ENCODE results near the gene MIEN1.
"Not testable (repeated sequence)": the region's sequence is repeated elsewhere in the genome, so short reads cannot be mapped to it uniquely, and the experiment has no call there.

MIEN1 gene

GRCh38 chr17:39755554-39756379 lies 25.4 kb upstream of the MIEN1 start:
- no peak for DNase-seq (ENCODE audit: low spot score)

- no peak for DNase-seq (ENCODE audit: low spot score)
Measured at GRCh38 chr17:39754958-39755553, 24.7 kb upstream of the MIEN1 start.

- peak; percentile 75 for DNase-seq (ENCODE audit: low spot score)
Measured at GRCh38 chr17:39754161-39754957, 24.0 kb upstream of the MIEN1 start.

GRCh38 chr17:39753514-39754160 lies 23.3 kb upstream of the MIEN1 start:
- no peak for DNase-seq (ENCODE audit: low spot score)

GRCh38 chr17:39752241-39752881 lies 22.0 kb upstream of the MIEN1 start:
- no peak for DNase-seq (ENCODE audit: low spot score)

GRCh38 chr17:39751637-39752036 lies 21.3 kb upstream of the MIEN1 start:
- no peak for DNase-seq (ENCODE audit: low spot score)

- DNase-seq (ENCODE audit: low spot score): no peak
Measured at GRCh38 chr17:39751016-39751543, 20.7 kb upstream of the MIEN1 start.

- DNase-seq (ENCODE audit: low spot score): no peak
Measured at GRCh38 chr17:39750131-39751015, 20.0 kb upstream of the MIEN1 start.

- DNase-seq (ENCODE audit: low spot score): not testable (repeated sequence)
Measured at GRCh38 chr17:39748444-39749034, 18.2 kb upstream of the MIEN1 start.

GRCh38 chr17:39747745-39748144 lies 17.4 kb upstream of the MIEN1 start:
- no peak for DNase-seq (ENCODE audit: low spot score)

GRCh38 chr17:39746145-39746461 lies 15.8 kb upstream of the MIEN1 start:
- no peak for DNase-seq (ENCODE audit: low spot score)

GRCh38 chr17:39745335-39746144 lies 15.2 kb upstream of the MIEN1 start:
- no peak for DNase-seq (ENCODE audit: low spot score)

GRCh38 chr17:39744836-39745215 lies 14.5 kb upstream of the MIEN1 start:
- DNase-seq (ENCODE audit: low spot score): no peak

GRCh38 chr17:39744075-39744835 lies 13.9 kb upstream of the MIEN1 start:
- no peak for DNase-seq (ENCODE audit: low spot score)

- no peak for DNase-seq (ENCODE audit: low spot score)
Measured at GRCh38 chr17:39742856-39743436, 12.6 kb upstream of the MIEN1 start.

GRCh38 chr17:39742126-39742855 lies 12.0 kb upstream of the MIEN1 start:
- DNase-seq (ENCODE audit: low spot score): no peak

- peak; percentile 44 for DNase-seq (ENCODE audit: low spot score)
Measured at GRCh38 chr17:39740357-39741111, 10.2 kb upstream of the MIEN1 start.

Measured in kidney capillary endothelial cell (primary cell).